Subcutaneous abdominal adipose tissue (tissue), 5 donors: Measurements from ENCODE around the gene CENPA.
"Not testable (repeated sequence)": the region's sequence is repeated elsewhere in the genome, so short reads cannot be mapped to it uniquely, and the experiment has no call there.

Experiments used
- H3K27ac ChIP-seq: one replicate; pipeline ENCODE4 v1.7.0; 2013; ENCODE audit warnings: low read depth, mild to moderate bottlenecking, inconsistent platforms, low read length, moderate library complexity
- H3K27me3 ChIP-seq, 5 donors: one replicate each; pipeline ENCODE4 v1.7.0; 2013; ENCODE audit warnings: low read length in 5 of 5, inconsistent platforms in 1 of 5; ENCODE audit not compliant: control insufficient read depth in 5 of 5, insufficient read depth in 4 of 5
- H3K36me3 ChIP-seq, 5 donors: one replicate each; pipeline ENCODE4 v1.7.0; 2013; ENCODE audit warnings: low read length in 5 of 5; ENCODE audit not compliant: control insufficient read depth in 5 of 5, insufficient read depth in 5 of 5
- H3K4me1 ChIP-seq, 5 donors: one replicate each; pipeline ENCODE4 v1.7.0; 2013; ENCODE audit warnings: low read length in 5 of 5, mild to moderate bottlenecking in 3 of 5, moderate library complexity in 1 of 5; ENCODE audit not compliant: control insufficient read depth in 5 of 5, insufficient read depth in 5 of 5
- H3K4me3 ChIP-seq, 5 donors: one replicate each; pipeline ENCODE4 v1.7.0; 2013; ENCODE audit warnings: low read length in 5 of 5, low read depth in 1 of 5
- H3K9ac ChIP-seq, 5 donors: one replicate each; pipeline ENCODE4 v1.7.0; 2013; ENCODE audit warnings: low read length in 5 of 5, mild to moderate bottlenecking in 4 of 5, moderate library complexity in 3 of 5
- H3K9me3 ChIP-seq, 5 donors: one replicate each; pipeline ENCODE4 v1.7.0; 2013; ENCODE audit warnings: low read length in 5 of 5; ENCODE audit not compliant: control insufficient read depth in 5 of 5
- donor health status: healthy.
- donor health status: healthy.
- donor health status: healthy.
- donor health status: healthy.
- donor health status: healthy.

Gene CENPA

GRCh38 chr2:26782876-26783704, 2.8 kb upstream of the CENPA start:
- H3K36me3 ChIP-seq: peaks cover 0 to 34% (median 26%) of the 10 kb centered on the region in 5 donors
- H3K9me3 ChIP-seq: no peaks in the 10 kb centered on the region
- no peak overlapping the region for H3K9ac ChIP-seq
- H3K4me1 ChIP-seq: peaks cover 0 to 26% (median 23%) of the 10 kb centered on the region in 5 donors
- peaks cover 0 to 4% (median 0%) of the 10 kb centered on the region in 5 donors for H3K27me3 ChIP-seq
- H3K4me3 ChIP-seq: no peak overlapping the region
- no peak overlapping the region for H3K27ac ChIP-seq

- Histone ChIP-seq H3K9me3 (no peaks in the 10 kb centered on the region), H3K9ac (no peak overlapping the region), H3K4me1 (peaks cover 0 to 26% (median 23%) of the 10 kb centered on the region in 5 donors), H3K27ac (no peak overlapping the region), H3K27me3 (peaks cover 0 to 4% (median 3%) of the 10 kb centered on the region in 5 donors), H3K4me3 (peak overlapping the region in 1 of 5 donors; percentile 59), H3K36me3 (peaks cover 0 to 19% (median 13%) of the 10 kb centered on the region in 5 donors)
These were observed 1.2 kb upstream of the CENPA start for GRCh38 chr2:26784570-26785234.

GRCh38 chr2:26786207-26787028, 562 bp downstream of the CENPA start:
- Histone ChIP-seq H3K4me3 (peak overlapping the region; percentile 47 to 72 (median 59)), H3K36me3 (peaks cover 0 to 2% (median 0%) of the 10 kb centered on the region in 5 donors), H3K9me3 (peaks cover 0 to 5% (median 2%) of the 10 kb centered on the region in 5 donors), H3K4me1 (peaks cover 0 to 20% (median 15%) of the 10 kb centered on the region in 5 donors), H3K27ac (no peak overlapping the region), H3K27me3 (peaks cover 0 to 4% (median 3%) of the 10 kb centered on the region in 5 donors), H3K9ac (peak overlapping the region in 4 of 5 donors; percentile 22 to 68 (median 50))

GRCh38 chr2:26792720-26793119, 6.9 kb downstream of the CENPA start:
- peaks cover 0 to 7% (median 3%) of the 10 kb centered on the region in 5 donors for H3K9me3 ChIP-seq
- no peaks in the 10 kb centered on the region for H3K4me1 ChIP-seq
- H3K27me3 ChIP-seq: peaks cover 0 to 3% (median 0%) of the 10 kb centered on the region in 5 donors
- H3K27ac ChIP-seq: no peak overlapping the region
- no peak overlapping the region for H3K9ac ChIP-seq
- no peak overlapping the region for H3K4me3 ChIP-seq
- H3K36me3 ChIP-seq: no peaks in the 10 kb centered on the region

GRCh38 chr2:26793518-26793917, 7.7 kb downstream of the CENPA start:
- Histone ChIP-seq H3K4me1 (no peaks in the 10 kb centered on the region), H3K27me3 (peaks cover 0 to 3% (median 0%) of the 10 kb centered on the region in 5 donors), H3K9me3 (peaks cover 0 to 7% (median 3%) of the 10 kb centered on the region in 5 donors), H3K36me3 (no peaks in the 10 kb centered on the region), H3K27ac (no peak overlapping the region), H3K9ac (no peak overlapping the region), H3K4me3 (no peak overlapping the region)

GRCh38 chr2:26795135-26795534, 9.3 kb downstream of the CENPA start:
- not testable (repeated sequence) for H3K27ac ChIP-seq, H3K27me3 ChIP-seq, H3K9ac ChIP-seq, H3K36me3 ChIP-seq, H3K4me1 ChIP-seq, H3K9me3 ChIP-seq, H3K4me3 ChIP-seq

GRCh38 chr2:26801328-26801727, 15.5 kb downstream of the CENPA start:
- no peaks in the 10 kb centered on the region for H3K36me3 ChIP-seq
- H3K4me1 ChIP-seq: peaks cover 0 to 4% (median 0%) of the 10 kb centered on the region in 5 donors
- H3K9ac ChIP-seq: no peak overlapping the region
- peaks cover 0 to 3% (median 0%) of the 10 kb centered on the region in 5 donors for H3K27me3 ChIP-seq
- no peak overlapping the region for H3K4me3 ChIP-seq
- H3K27ac ChIP-seq: no peak overlapping the region
- H3K9me3 ChIP-seq: no peaks in the 10 kb centered on the region

GRCh38 chr2:26801796-26802195, 15.9 kb downstream of the CENPA start:
- H3K9me3 ChIP-seq: no peaks in the 10 kb centered on the region
- H3K4me1 ChIP-seq: peaks cover 0 to 5% (median 0%) of the 10 kb centered on the region in 5 donors
- no peak overlapping the region for H3K4me3 ChIP-seq
- no peaks in the 10 kb centered on the region for H3K36me3 ChIP-seq
- H3K9ac ChIP-seq: no peak overlapping the region
- no peak overlapping the region for H3K27ac ChIP-seq
- peaks cover 0 to 3% (median 0%) of the 10 kb centered on the region in 5 donors for H3K27me3 ChIP-seq

GRCh38 chr2:26805241-26805676, 19.4 kb downstream of the CENPA start:
- Histone ChIP-seq H3K27me3 (peaks cover 0 to 5% (median 2%) of the 10 kb centered on the region in 5 donors), H3K36me3 (no peaks in the 10 kb centered on the region), H3K4me1 (peaks cover 0 to 5% (median 0%) of the 10 kb centered on the region in 5 donors), H3K4me3 (no peak overlapping the region), H3K9ac (no peak overlapping the region), H3K9me3 (no peaks in the 10 kb centered on the region), H3K27ac (no peak overlapping the region)
